Trophoblast cell (in vitro differentiated cells and primary cell): Measurements from ENCODE around the gene CENPX.

ENCODE experiments used
- DNase-seq, 2 donors: peaks; one replicate each; pipeline ENCODE4 v3.0.0-alpha.2; 2016
- H2AFZ ChIP-seq: 2 replicates; pipeline ENCODE4 v1.6.1; 2013; ENCODE audit warnings: low read length, moderate library complexity, mild to moderate bottlenecking; ENCODE audit not compliant: insufficient read depth, poor library complexity
- H2AK5ac ChIP-seq: 2 replicates; pipeline ENCODE4 v1.6.1; 2013; ENCODE audit warnings: mild to moderate bottlenecking, low read length
- H2BK120ac ChIP-seq: 2 replicates; pipeline ENCODE4 v1.6.1; 2013; ENCODE audit warnings: low read length, mild to moderate bottlenecking, moderate library complexity; ENCODE audit not compliant: insufficient read depth, poor library complexity
- H2BK12ac ChIP-seq: 2 replicates; pipeline ENCODE4 v1.6.1; 2013; ENCODE audit warnings: mild to moderate bottlenecking, low read length, moderate library complexity
- H2BK5ac ChIP-seq: 2 replicates; pipeline ENCODE4 v1.6.1; 2013; ENCODE audit warnings: low read length, low read depth, moderate library complexity, mild to moderate bottlenecking; ENCODE audit not compliant: poor library complexity
- H3K14ac ChIP-seq: 2 replicates; pipeline ENCODE4 v1.6.1; 2013; ENCODE audit warnings: mild to moderate bottlenecking, low read length
- H3K18ac ChIP-seq: 2 replicates; pipeline ENCODE4 v1.6.1; 2013; ENCODE audit warnings: mild to moderate bottlenecking, low read length
- H3K23ac ChIP-seq: 2 replicates; pipeline ENCODE4 v1.6.1; 2013; ENCODE audit warnings: low read length
- H3K27ac ChIP-seq: 2 replicates; pipeline ENCODE4 v1.5.1; 2013; ENCODE audit warnings: low read depth, mild to moderate bottlenecking, inconsistent platforms, low read length, moderate library complexity
- H3K27me3 ChIP-seq: 2 replicates; pipeline ENCODE4 v1.6.1; 2013; ENCODE audit warnings: inconsistent platforms, mild to moderate bottlenecking, low read length, moderate library complexity; ENCODE audit not compliant: insufficient read depth
- H3K36me3 ChIP-seq, 2 experiments: 1 replicate in 1 of 2; 2 replicates in 1 of 2; pipeline ENCODE4 v1.6.1; 2013; ENCODE audit warnings: low read length in 2 of 2, mild to moderate bottlenecking in 2 of 2, moderate library complexity in 1 of 2; ENCODE audit not compliant: insufficient read depth in 2 of 2, control insufficient read depth in 1 of 2
- H3K4ac ChIP-seq: 2 replicates; pipeline ENCODE4 v1.6.1; 2013; ENCODE audit warnings: low read depth, mild to moderate bottlenecking, low read length, moderate library complexity
- H3K4me1 ChIP-seq, 2 experiments: 1 replicate in 1 of 2; 2 replicates in 1 of 2; pipeline ENCODE4 v1.6.1; 2013; ENCODE audit warnings: low read length in 2 of 2, mild to moderate bottlenecking in 2 of 2, moderate library complexity in 1 of 2; ENCODE audit not compliant: insufficient read depth in 2 of 2, control insufficient read depth in 1 of 2
- H3K4me2 ChIP-seq: 2 replicates; pipeline ENCODE4 v1.6.1; 2013; ENCODE audit warnings: inconsistent platforms, mild to moderate bottlenecking, low read length, moderate library complexity
- H3K4me3 ChIP-seq: 2 replicates; pipeline ENCODE4 v1.5.1; 2013; ENCODE audit warnings: mild to moderate bottlenecking, low read depth, low read length, inconsistent platforms
- H3K79me1 ChIP-seq: one replicate; pipeline ENCODE4 v1.6.1; 2013; ENCODE audit warnings: low read length
- H3K79me2 ChIP-seq: 2 replicates; pipeline ENCODE4 v1.6.1; 2013; ENCODE audit warnings: low read length, mild to moderate bottlenecking; ENCODE audit not compliant: control insufficient read depth, insufficient read depth, poor library complexity
- H3K9ac ChIP-seq: 2 replicates; pipeline ENCODE4 v1.6.1; 2013; ENCODE audit warnings: mild to moderate bottlenecking, low read length
- H3K9me3 ChIP-seq: 2 replicates; pipeline ENCODE4 v1.6.1; 2013; ENCODE audit warnings: low read depth, mild to moderate bottlenecking, control low read depth, inconsistent platforms, low read length; ENCODE audit not compliant: insufficient read depth
- H4K12ac ChIP-seq: 2 replicates; pipeline ENCODE4 v1.6.1; 2013; ENCODE audit warnings: low read depth, mild to moderate bottlenecking, low read length, moderate library complexity
- H4K8ac ChIP-seq: 2 replicates; pipeline ENCODE4 v1.6.1; 2013; ENCODE audit warnings: low read depth, mild to moderate bottlenecking, low read length, moderate library complexity
- H4K91ac ChIP-seq: one replicate; pipeline ENCODE4 v1.6.1; 2013; ENCODE audit warnings: low read depth, mild to moderate bottlenecking, low read length, moderate library complexity
- whole genome bisulfite sequencing: extraction: QIAGEN DNeasy Blood & Tissue Kit; methylation state at CpG from one replicate; pipeline ENCODE4 v1.1.7; 2013; ENCODE audit warnings: missing lambda C conversion rate; ENCODE audit not compliant: insufficient read length, insufficient coverage; ENCODE audit errors: extremely low coverage; 5-methylcytosine and 5-hydroxymethylcytosine counted together

CENPX gene

DNA sequence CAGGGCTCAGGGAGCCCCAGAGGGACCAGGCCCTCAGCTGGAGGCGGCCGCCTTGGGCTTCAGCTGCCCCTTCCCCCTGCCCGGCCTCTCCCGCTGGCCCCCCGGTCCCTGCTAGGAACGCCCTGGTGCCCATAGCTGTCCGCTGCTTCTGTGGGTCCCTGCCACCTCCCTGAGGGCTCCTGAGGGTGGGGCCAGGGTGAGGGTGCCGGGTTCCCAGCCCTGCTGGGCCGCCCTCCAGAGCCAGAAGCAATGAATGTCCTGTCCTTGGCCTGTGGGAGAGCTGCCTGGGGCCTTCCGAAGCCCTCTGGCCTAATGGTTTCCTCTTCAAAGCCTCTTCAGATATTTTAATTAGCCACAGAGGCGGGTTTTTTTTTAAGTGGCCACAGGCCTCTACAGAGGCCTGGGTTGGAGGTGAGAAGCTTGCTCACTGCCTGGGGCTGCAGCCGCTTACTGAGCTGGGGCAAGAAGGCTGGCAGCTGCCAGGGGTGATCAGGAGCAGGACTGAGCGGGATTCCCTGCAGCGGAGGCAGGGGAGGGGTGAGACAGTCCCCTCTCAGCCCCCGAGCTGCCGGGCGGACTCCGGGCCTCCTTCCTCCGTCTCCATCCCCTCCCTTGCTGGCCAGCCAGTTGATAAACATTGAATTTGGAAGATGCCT, 9.9 kb downstream of the CENPX start:
- H4K8ac ChIP-seq = peak overlapping the region; percentile 39
- peaks cover 2% of the 10 kb centered on the region for H3K79me2 ChIP-seq
- no peak overlapping the region for H2AFZ ChIP-seq
- peak overlapping the region; percentile 49 for H3K14ac ChIP-seq
- no peak overlapping the region for H3K4me2 ChIP-seq
- peak overlapping the region; percentile 19 for H2BK12ac ChIP-seq
- H4K91ac ChIP-seq = peak overlapping the region; percentile 71
- WGBS = no CpG with 5 or more reads among the region's 19 CpGs
- H4K12ac ChIP-seq = no peak overlapping the region
- H3K79me1 ChIP-seq = peaks cover 16% of the 10 kb centered on the region
- H3K4ac ChIP-seq = no peak overlapping the region
- H3K18ac ChIP-seq = peak overlapping the region; percentile 10
- peak overlapping the region; percentile 26 for H2BK120ac ChIP-seq
- no peak overlapping the region for H3K23ac ChIP-seq
- no peak overlapping the region for H3K9ac ChIP-seq
- peak overlapping the region; percentile 11 for H2BK5ac ChIP-seq
- H3K36me3 ChIP-seq = peaks cover 9 to 12% of the 10 kb centered on the region in 2 experiments
- H3K9me3 ChIP-seq = peaks cover 2% of the 10 kb centered on the region
- H3K27ac ChIP-seq = peak overlapping the region; percentile 17
- no peaks in the 10 kb centered on the region for H3K27me3 ChIP-seq
- peak overlapping the region; percentile 46 for H2AK5ac ChIP-seq
- DNase-seq = peak; percentile 77 to 81
- H3K4me3 ChIP-seq = no peak overlapping the region
- H3K4me1 ChIP-seq = peaks cover 17 to 18% of the 10 kb centered on the region in 2 experiments

DNA sequence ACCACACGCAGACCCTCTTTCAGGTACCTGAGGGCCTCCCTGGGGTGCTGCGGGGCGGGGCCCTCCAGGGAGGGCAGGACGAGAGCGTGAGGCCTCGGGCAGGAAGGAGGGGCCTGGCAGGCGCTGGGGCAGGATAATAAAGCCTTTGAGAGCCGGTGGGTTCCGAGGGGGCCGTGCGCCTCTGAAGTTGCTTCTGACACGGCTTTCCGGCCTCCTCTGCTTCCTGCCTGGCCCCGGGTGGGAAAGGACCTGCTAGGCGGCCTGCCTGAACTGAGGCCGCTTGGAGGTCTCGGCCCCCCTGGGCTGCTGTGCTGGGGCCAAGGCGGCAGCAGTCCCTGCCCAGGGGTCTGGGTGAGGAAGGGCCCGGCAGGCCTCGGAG, 10.4 kb downstream of the CENPX start:
- no peak overlapping the region for H3K18ac ChIP-seq
- H2BK5ac ChIP-seq = peak overlapping the region; percentile 11
- H2AK5ac ChIP-seq = peak overlapping the region; percentile 42
- peaks cover 16% of the 10 kb centered on the region for H3K79me1 ChIP-seq
- peak overlapping the region; percentile 2 for H3K14ac ChIP-seq
- H3K4me2 ChIP-seq = no peak overlapping the region
- no peak overlapping the region for H2AFZ ChIP-seq
- H3K4me1 ChIP-seq = peaks cover 17 to 18% of the 10 kb centered on the region in 2 experiments
- H3K36me3 ChIP-seq = peaks cover 6 to 10% of the 10 kb centered on the region in 2 experiments
- H3K9ac ChIP-seq = no peak overlapping the region
- peaks cover 2% of the 10 kb centered on the region for H3K79me2 ChIP-seq
- peak overlapping the region; percentile 26 for H2BK120ac ChIP-seq
- H4K91ac ChIP-seq = peak overlapping the region; percentile 71
- H3K4ac ChIP-seq = no peak overlapping the region
- DNase-seq = no peak
- H3K9me3 ChIP-seq = peaks cover under 1% of the 10 kb centered on the region
- no peak overlapping the region for H3K23ac ChIP-seq
- peak overlapping the region; percentile 21 for H4K8ac ChIP-seq
- H2BK12ac ChIP-seq = peak overlapping the region; percentile 19
- no peaks in the 10 kb centered on the region for H3K27me3 ChIP-seq
- H3K4me3 ChIP-seq = no peak overlapping the region
- WGBS = no CpG with 5 or more reads among the region's 20 CpGs
- peak overlapping the region; percentile 17 for H3K27ac ChIP-seq
- no peak overlapping the region for H4K12ac ChIP-seq

DNA sequence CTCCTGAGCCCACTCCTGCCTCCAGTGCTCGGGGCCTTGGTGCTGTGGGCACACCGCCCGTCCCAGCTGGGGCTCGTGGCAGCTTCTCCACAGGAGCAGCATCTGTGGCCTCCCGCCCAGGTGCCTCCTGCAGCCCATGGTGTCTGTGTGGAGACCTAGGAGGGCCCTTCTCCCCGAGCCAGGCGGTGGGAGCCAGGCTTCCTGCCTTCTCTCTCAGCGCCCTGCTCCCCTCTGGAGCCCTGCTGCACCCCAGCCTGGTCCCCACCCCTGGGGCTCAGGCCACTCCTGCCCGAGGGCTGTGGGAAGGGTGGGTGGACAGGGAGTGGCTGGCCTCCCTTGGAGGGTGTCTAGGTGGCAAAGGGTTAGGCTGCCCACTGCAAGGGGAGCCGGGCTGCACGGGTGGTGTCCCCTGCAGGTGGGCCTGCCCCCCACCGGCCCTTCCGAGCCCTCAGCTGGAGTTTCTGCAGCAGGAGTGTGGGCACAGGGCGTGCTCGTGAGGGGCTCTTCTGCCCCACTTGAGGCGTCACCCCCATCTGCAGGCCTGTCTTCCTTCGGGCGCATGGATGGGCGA, 11.0 kb downstream of the CENPX start:
- Histone ChIP-seq H4K91ac (peak overlapping the region; percentile 71), H3K4ac (no peak overlapping the region), H2BK5ac (no peak overlapping the region), H3K9ac (no peak overlapping the region), H3K9me3 (no peaks in the 10 kb centered on the region), H3K4me3 (no peak overlapping the region), H4K12ac (no peak overlapping the region), H3K18ac (no peak overlapping the region), H3K79me2 (peaks cover 2% of the 10 kb centered on the region), H2BK120ac (no peak overlapping the region), H4K8ac (no peak overlapping the region), H3K14ac (no peak overlapping the region), H2BK12ac (peak overlapping the region; percentile 38), H2AFZ (no peak overlapping the region), H2AK5ac (no peak overlapping the region), H3K27ac (no peak overlapping the region), H3K27me3 (no peaks in the 10 kb centered on the region), H3K79me1 (peaks cover 16% of the 10 kb centered on the region), H3K36me3 (peaks cover 6 to 9% of the 10 kb centered on the region in 2 experiments), H3K23ac (no peak overlapping the region), H3K4me2 (no peak overlapping the region), H3K4me1 (peaks cover 19 to 22% of the 10 kb centered on the region in 2 experiments)
- no CpG with 5 or more reads among the region's 19 CpGs for WGBS
- DNase-seq = no peak

DNA sequence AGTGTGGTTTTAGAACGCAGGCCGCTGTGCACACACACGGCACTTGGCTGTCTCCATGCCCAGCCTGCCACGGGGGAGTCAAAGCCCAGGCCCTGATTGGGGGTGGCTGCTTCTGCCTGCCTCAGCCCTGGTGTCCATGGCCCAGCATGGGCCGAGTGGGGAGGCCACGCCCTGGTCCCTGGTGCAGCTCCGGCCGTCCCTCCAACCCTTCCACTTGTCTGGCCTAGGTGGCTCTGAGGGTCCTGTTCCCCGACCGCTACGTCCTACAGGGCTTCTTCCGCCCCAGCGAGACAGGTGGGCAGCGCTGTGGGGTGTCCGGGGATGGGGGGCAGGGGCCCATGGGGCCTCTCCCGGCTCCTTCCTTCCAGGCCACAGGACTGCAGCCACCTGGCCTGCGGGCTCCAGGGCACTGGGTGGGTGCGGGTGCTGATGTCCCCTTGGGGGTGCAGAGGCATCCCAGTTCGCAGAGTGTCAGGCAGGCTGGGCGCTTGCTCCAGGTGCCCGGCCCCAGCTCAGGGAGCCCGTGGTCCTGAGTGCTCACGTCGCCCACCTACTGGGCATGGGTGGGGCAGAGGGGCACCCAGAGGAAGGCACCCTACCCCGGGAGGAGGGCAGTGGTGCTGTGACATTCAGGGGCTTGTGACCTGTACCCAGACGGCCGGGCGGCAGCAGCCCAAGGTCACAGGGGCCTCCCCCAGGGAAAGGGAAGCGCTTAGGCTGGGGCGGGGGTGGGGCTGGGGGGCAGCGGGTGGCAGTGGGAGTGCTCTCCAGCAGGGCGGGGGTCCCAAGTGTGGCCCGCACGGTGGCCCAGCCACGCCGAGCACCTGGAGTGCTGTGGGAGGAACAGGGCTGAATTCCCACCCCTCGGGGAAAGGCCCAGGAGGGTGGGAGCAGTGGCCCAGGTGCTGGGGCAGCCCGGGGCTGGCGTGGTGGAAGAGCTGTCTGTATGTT, 11.8 kb downstream of the CENPX start:
- Histone ChIP-seq H4K8ac (no peak overlapping the region), H3K4me2 (no peak overlapping the region), H3K27me3 (no peaks in the 10 kb centered on the region), H2BK120ac (no peak overlapping the region), H3K18ac (no peak overlapping the region), H3K9ac (no peak overlapping the region), H4K12ac (no peak overlapping the region), H3K27ac (no peak overlapping the region), H3K4me3 (no peak overlapping the region), H3K36me3 (peaks cover 6 to 9% of the 10 kb centered on the region in 2 experiments), H3K79me2 (peaks cover 2% of the 10 kb centered on the region), H3K9me3 (peaks cover 3% of the 10 kb centered on the region), H3K4me1 (peaks cover 22 to 27% of the 10 kb centered on the region in 2 experiments), H4K91ac (no peak overlapping the region), H3K4ac (no peak overlapping the region), H3K14ac (no peak overlapping the region), H2BK5ac (no peak overlapping the region), H2AK5ac (peak overlapping the region; percentile 52), H2BK12ac (no peak overlapping the region), H3K79me1 (peaks cover 16% of the 10 kb centered on the region), H2AFZ (no peak overlapping the region), H3K23ac (no peak overlapping the region)
- no CpG with 5 or more reads among the region's 39 CpGs for WGBS
- no peak for DNase-seq
